Measurements from ENCODE around the gene RAD54L.
A peak's percentile ranks its signal among the peaks of the same experiment; 100 is the strongest.
"Not testable (repeated sequence)": the region's sequence is repeated elsewhere in the genome, so short reads cannot be mapped to it uniquely, and the experiment has no call there.

RAD54L gene

DNA sequence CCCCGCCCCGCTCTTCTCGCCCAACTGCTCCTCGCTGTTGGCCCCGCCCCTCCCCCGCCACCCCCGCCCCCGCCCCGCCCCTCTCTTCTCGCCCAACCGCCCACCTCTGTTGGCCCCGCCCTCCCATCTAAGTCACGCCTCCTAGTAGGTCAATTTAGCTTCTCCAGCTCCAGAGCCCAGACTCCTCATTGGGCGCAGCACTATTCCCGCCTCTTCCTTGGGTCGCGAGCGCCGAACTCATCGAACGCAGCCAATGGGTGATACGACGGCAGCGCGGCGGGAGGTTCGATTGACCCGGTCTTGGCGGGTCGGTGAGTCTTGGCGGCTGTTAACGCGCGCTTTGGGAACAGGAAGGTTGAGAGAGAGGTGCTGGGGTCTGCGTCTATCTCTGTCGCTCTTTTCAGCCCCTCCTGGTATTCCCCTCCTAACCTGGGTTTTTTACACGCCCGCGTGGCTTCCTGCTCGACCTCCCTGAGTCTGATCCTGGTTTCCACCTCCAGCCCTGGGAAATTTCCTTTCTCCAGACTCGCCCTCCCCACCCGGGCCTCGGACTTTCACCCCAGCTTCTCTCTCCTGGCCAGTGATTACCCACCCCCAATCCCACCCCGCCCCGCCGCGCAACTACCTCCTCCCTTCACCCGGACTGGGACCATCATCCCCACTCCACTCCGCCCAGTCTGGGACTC lies at the start of gene RAD54L:
RAD54L (plus strand) TSS at position 328 of the 686 bp plus-strand sequence. CDS start 643 bp downstream, outside the sequence.
- peak; percentile 94 for DNase-seq (ENCODE audit: low read depth)

DNA sequence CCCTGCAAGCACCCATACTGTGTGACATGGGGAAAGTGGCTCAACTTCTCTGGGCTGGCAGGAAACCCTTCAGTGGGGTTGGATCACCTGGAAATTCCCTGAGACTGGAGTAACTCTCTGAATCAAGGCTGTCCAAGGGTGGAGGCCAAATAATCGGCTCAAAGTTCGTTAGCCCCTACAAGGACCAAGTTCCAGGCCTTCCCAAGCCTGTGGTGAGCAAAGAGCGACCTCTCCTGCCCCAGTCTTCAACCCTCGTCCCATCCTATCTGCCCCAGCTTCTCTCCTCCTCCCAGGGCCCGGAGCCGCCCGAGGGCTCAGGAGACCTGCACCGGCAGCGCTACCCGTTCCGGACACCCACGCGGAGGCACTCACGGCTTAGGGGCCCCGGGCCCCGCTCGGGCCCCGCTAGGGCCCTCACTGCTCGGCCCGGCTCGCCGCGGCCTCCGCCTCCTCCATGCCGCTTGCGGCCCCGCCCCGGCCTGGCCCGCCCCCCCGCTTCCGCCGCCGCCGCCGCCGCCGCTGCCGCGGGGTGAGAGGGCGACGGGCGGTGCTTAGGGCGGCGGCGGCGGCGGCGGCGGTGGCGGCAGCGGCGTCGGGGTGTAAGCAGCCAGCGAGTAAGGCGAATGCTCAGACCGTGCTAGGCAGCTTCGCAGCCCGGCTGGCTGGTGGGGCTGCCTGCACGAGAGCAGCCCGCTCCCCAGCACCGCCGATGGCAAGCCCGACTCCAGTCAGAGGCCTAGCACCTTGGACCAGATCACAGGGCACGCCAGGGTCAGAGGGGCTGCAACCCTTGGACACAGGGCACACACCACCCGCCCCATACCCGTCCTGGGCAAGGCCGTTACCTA lies 49.4 kb upstream of the RAD54L start, which contains the start of gene POMGNT1:
POMGNT1 (minus strand) TSS at position 471 of the 848 bp plus-strand sequence. CDS start 613 bp downstream, outside the sequence.
- peak; percentile 69 for DNase-seq (ENCODE audit: low read depth)

- no peak for DNase-seq (ENCODE audit: low read depth)
Measured at GRCh38 chr1:46199233-46199749, 48.3 kb upstream of the RAD54L start.

GRCh38 chr1:46203738-46204405 lies 43.7 kb upstream of the RAD54L start:
- DNase-seq (ENCODE audit: low read depth) = no peak

- DNase-seq (ENCODE audit: low read depth) = no peak
Measured at GRCh38 chr1:46204406-46204742, 43.2 kb upstream of the RAD54L start.

- DNase-seq (ENCODE audit: low read depth) = no peak
Measured at GRCh38 chr1:46205141-46205540, 42.4 kb upstream of the RAD54L start.

DNA sequence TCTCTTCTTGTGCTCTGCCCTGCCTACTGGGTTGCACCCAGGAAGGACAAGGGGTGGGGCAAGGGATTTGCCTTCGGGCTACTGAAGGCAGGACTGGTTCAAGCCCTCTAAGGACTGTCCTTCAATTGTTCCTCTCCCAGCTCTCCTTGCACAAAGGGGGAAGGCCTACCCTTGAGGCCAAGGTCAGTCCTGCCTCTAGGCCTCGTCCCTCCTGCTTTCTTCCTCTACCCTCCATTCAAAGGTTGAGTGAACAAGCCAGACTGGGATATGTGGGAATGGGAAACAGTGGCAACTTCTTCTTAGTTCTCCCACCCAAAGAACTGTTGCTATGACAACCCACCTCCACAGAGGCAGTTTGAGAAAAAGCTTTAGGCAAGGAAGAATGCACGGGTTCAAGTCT lies 41.8 kb upstream of the RAD54L start:
- no peak for DNase-seq (ENCODE audit: low read depth)

DNA sequence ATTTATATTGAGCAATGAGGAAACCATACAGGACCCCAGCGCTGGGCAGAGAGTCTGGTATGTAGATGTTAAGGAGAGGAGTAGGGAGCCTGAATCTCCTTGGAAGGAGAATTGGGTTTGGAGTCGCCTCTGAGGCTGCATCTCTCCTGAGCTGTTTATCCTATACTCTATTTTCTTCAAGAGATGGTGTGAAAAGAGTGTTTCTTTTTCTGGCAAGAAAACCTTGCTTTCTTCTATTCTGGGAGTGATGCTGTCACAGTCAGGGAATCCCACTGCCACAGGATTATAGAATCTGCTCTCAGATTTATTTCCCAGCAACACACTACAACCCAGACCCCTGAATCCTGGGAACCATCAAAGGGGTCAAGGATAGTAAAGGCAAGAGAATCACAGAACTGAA lies 41.2 kb upstream of the RAD54L start:
- no peak for DNase-seq (ENCODE audit: low read depth)

- DNase-seq (ENCODE audit: low read depth) = no peak
Measured at GRCh38 chr1:46210561-46210960, 37.0 kb upstream of the RAD54L start.

- no peak for DNase-seq (ENCODE audit: low read depth)
Measured at GRCh38 chr1:46211051-46211450, 36.5 kb upstream of the RAD54L start.

GRCh38 chr1:46215504-46215903 lies 32.1 kb upstream of the RAD54L start:
- no peak for DNase-seq (ENCODE audit: low read depth)

GRCh38 chr1:46218443-46218842 lies 29.1 kb upstream of the RAD54L start:
- DNase-seq (ENCODE audit: low read depth) = no peak

- DNase-seq (ENCODE audit: low read depth) = no peak
Measured at GRCh38 chr1:46219551-46220520, 27.7 kb upstream of the RAD54L start.

GRCh38 chr1:46220808-46221207 lies 26.8 kb upstream of the RAD54L start:
- no peak for DNase-seq (ENCODE audit: low read depth)

DNA sequence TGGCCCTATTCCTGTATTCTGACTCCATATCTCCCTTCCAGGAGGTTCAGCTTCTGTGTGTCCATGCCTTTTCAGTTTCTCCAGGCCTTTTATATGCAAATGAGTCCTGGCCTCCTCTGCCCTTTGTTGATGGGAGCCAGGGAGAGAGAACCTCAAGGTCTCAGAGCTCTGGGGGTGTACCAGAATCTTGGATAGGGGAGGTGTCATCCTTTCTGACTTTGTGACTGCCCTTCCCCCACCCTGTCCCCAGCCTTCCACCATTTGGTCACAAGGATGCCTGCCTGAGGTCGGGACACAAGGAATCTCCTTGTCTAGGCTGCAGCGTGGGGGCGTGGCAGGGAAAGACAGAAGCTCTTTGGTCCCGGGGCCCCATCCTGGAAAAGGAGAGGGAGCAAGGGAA lies 25.8 kb upstream of the RAD54L start:
- no peak for DNase-seq (ENCODE audit: low read depth)

DNA sequence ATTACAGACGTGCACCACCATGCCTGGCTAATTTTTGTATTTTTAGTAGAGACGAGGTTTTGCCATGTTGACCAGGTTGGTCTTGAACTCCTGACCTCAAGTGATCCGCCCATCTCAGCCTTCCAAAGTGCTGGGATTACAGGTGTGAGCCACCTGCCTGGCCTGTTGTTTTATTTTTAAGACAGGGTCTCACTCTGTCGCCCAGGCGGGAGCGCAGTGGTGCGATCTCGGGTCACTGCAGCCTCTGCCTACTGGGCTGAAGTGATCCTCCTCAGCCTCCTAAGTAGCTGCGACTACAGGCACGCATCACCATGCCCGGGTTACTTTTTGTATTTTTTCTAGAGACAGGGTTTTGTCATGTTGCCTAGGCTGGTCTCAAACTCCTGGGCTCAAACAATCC lies 24.5 kb upstream of the RAD54L start:
- not testable (repeated sequence) for DNase-seq (ENCODE audit: low read depth)

DNA sequence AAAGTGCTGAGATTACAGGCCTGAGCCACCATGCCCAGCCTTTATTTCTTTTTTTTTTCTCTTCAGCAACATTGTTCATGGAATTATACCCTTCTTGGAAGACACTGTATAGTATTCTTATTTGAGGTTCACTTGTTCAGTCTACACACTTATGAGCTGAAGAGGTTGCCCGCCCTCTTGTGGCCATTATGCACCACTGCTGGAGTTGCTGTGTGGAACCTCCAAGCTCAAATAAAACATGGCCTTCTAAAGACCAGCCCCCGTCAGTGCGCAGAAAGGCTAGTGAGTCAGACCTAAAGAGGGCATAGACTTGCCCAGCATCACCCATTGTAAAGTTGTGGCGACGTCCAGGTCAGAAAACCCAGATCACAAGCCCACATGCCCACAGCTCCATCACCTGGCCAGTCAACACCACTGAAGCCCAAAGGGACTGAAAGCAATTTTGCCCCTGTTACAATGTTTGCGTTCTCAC lies 24.1 kb upstream of the RAD54L start:
- DNase-seq (ENCODE audit: low read depth) = peak; percentile 26

GRCh38 chr1:46224966-46225365 lies 22.6 kb upstream of the RAD54L start:
- DNase-seq (ENCODE audit: low read depth) = no peak

DNA sequence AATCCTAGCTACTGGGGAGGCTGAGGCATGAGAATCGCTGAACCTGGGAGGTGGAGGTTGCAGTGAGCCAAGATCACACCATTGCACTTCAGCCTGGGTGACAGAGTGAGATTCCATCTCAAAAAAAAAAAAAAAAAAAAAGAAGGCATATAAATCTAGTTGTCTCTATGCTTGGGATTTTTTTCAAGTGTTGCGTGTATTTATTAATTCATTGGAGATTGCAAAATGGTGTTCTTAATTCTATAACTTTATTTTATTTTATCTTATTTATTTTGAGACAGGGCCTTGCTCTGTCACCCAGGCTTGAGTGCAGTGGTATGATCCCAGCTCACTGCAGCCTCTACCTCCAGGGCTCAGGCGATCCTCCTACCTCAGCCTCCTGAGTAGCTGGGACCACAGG lies 16.3 kb upstream of the RAD54L start:
- not testable (repeated sequence) for DNase-seq (ENCODE audit: low read depth)

- DNase-seq (ENCODE audit: low read depth) = no peak
Measured at GRCh38 chr1:46236882-46237281, 10.7 kb upstream of the RAD54L start.

- DNase-seq (ENCODE audit: low read depth) = not testable (repeated sequence)
Measured at GRCh38 chr1:46238865-46239264, 8.7 kb upstream of the RAD54L start.
